Progenitor cell of endocrine pancreas (in vitro differentiated cells): ENCODE data around the gene PBX1. TPM values are rescaled to one million over a fixed set of nuclear protein-coding genes. Genes with fewer than 3 reads are reported as not detected.
A peak's percentile ranks its signal among the peaks of the same experiment; 100 is the strongest.

Experiments
- DNase-seq: peaks from one replicate; pipeline ENCODE4 v3.0.0; 2021; ENCODE audit warnings: low spot score; ENCODE audit not compliant: unreplicated experiment
- H3K27ac Mint-ChIP-seq: 2 replicates; pipeline ENCODE4 v1.8.0; 2021; ENCODE audit warnings: mild to moderate bottlenecking, moderate library complexity, mixed read lengths
- H3K27me3 Mint-ChIP-seq: 2 replicates; pipeline ENCODE4 v1.8.0; 2021; ENCODE audit warnings: mixed read lengths
- H3K36me3 Mint-ChIP-seq: 2 replicates; pipeline ENCODE4 v1.8.0; 2022; ENCODE audit warnings: mixed read lengths; ENCODE audit not compliant: insufficient read depth
- H3K4me1 Mint-ChIP-seq: 2 replicates; pipeline ENCODE4 v1.8.0; 2021; ENCODE audit warnings: low read depth, mixed read lengths
- H3K4me3 Mint-ChIP-seq: 2 replicates; pipeline ENCODE4 v1.8.0; 2021; ENCODE audit warnings: low read depth, mild to moderate bottlenecking, moderate library complexity, mixed read lengths
- H3K9me3 Mint-ChIP-seq: 2 replicates; pipeline ENCODE4 v1.8.0; 2021; ENCODE audit warnings: low read depth, mixed read lengths
- CTCF ChIP-seq: fragments of 200-600 bp; sonication (generic); IDR thresholded peaks from one replicate; pipeline ENCODE4 v1.5.0; 2021; ENCODE audit warnings: antibody characterized with exemption, mild to moderate bottlenecking; ENCODE audit not compliant: unreplicated experiment
- total RNA-seq: library from RNA; stranded (reverse); gene quantifications from 2 replicates; pipeline ENCODE4 v1.2.1, GENCODE V29; 2021

PBX1 gene
- total RNA-seq, 1 donor from 2014 or later, result 205 TPM

- H3K4me3 Mint-ChIP-seq, result no peak overlapping the region
- no peaks in the 10 kb centered on the region for H3K27me3 Mint-ChIP-seq
- H3K27ac Mint-ChIP-seq, result no peak overlapping the region
- no peaks in the 10 kb centered on the region for H3K9me3 Mint-ChIP-seq
- no peak for DNase-seq
- TF ChIP-seq CTCF, result no peak
- peaks cover 8% of the 10 kb centered on the region for H3K36me3 Mint-ChIP-seq
- peaks cover 35% of the 10 kb centered on the region for H3K4me1 Mint-ChIP-seq
These were observed 105.1 kb downstream of the PBX1 start for GRCh38 chr1:164664127-164664526.

GRCh38 chr1:164667001-164667400 lies 108.0 kb downstream of the PBX1 start:
- no peak for TF ChIP-seq CTCF
- H3K9me3 Mint-ChIP-seq, result no peaks in the 10 kb centered on the region
- no peak for DNase-seq
- H3K4me3 Mint-ChIP-seq, result no peak overlapping the region
- H3K36me3 Mint-ChIP-seq, result peaks cover 8% of the 10 kb centered on the region
- H3K4me1 Mint-ChIP-seq, result peaks cover 37% of the 10 kb centered on the region
- H3K27ac Mint-ChIP-seq, result no peak overlapping the region
- no peaks in the 10 kb centered on the region for H3K27me3 Mint-ChIP-seq

GRCh38 chr1:164667600-164667999 lies 108.6 kb downstream of the PBX1 start:
- no peak overlapping the region for H3K4me3 Mint-ChIP-seq
- DNase-seq, result no peak
- no peak for TF ChIP-seq CTCF
- no peaks in the 10 kb centered on the region for H3K9me3 Mint-ChIP-seq
- peak overlapping the region; percentile 67 for H3K27ac Mint-ChIP-seq
- peaks cover 8% of the 10 kb centered on the region for H3K36me3 Mint-ChIP-seq
- H3K4me1 Mint-ChIP-seq, result peaks cover 43% of the 10 kb centered on the region
- H3K27me3 Mint-ChIP-seq, result no peaks in the 10 kb centered on the region

GRCh38 chr1:164668491-164669400 lies 109.8 kb downstream of the PBX1 start:
- no peak for TF ChIP-seq CTCF
- no peak overlapping the region for H3K27ac Mint-ChIP-seq
- no peak for DNase-seq
- H3K4me3 Mint-ChIP-seq, result no peak overlapping the region
- H3K36me3 Mint-ChIP-seq, result peaks cover 8% of the 10 kb centered on the region
- peaks cover 43% of the 10 kb centered on the region for H3K4me1 Mint-ChIP-seq
- H3K27me3 Mint-ChIP-seq, result no peaks in the 10 kb centered on the region
- H3K9me3 Mint-ChIP-seq, result no peaks in the 10 kb centered on the region

- H3K9me3 Mint-ChIP-seq, result no peaks in the 10 kb centered on the region
- H3K36me3 Mint-ChIP-seq, result peaks cover 5% of the 10 kb centered on the region
- no peak for TF ChIP-seq CTCF
- H3K27ac Mint-ChIP-seq, result no peak overlapping the region
- peaks cover 43% of the 10 kb centered on the region for H3K4me1 Mint-ChIP-seq
- no peak overlapping the region for H3K4me3 Mint-ChIP-seq
- H3K27me3 Mint-ChIP-seq, result no peaks in the 10 kb centered on the region
- no peak for DNase-seq
These were observed 111.0 kb downstream of the PBX1 start for GRCh38 chr1:164670026-164670425.
